Stimulated activated CD4-positive, alpha-beta T cell treated with anti-CD3 and anti-CD28 coated beads, Interleukin-2, amount 100 ng/mL, for 4 hours (primary cell): ENCODE data around the gene HILPDA.
A peak's percentile ranks its signal among the peaks of the same experiment; 100 is the strongest.
"Not testable (repeated sequence)": the region's sequence is repeated elsewhere in the genome, so short reads cannot be mapped to it uniquely, and the experiment has no call there.

Experiments
- DNase-seq: peaks from one replicate; pipeline ENCODE4 v3.0.0-alpha.2; 2020; ENCODE audit warnings: low read depth

The HILPDA gene

GRCh38 chr7:128463345-128463744 lies 7.7 kb downstream of the HILPDA start:
- DNase-seq: not testable (repeated sequence)

GRCh38 chr7:128463933-128464332 lies 8.3 kb downstream of the HILPDA start:
- not testable (repeated sequence) for DNase-seq

GRCh38 chr7:128466871-128467270 lies 11.2 kb downstream of the HILPDA start:
- DNase-seq: not testable (repeated sequence)

GRCh38 chr7:128476402-128477335 lies 21.0 kb downstream of the HILPDA start, which contains the start of gene METTL2B:
METTL2B (plus strand) TSS chr7:128476748; CDS start chr7:128476766, 18 bp downstream.
- DNase-seq: peak; percentile 81

- not testable (repeated sequence) for DNase-seq
These were observed 21.6 kb downstream of the HILPDA start for GRCh38 chr7:128477336-128477690.

DNA sequence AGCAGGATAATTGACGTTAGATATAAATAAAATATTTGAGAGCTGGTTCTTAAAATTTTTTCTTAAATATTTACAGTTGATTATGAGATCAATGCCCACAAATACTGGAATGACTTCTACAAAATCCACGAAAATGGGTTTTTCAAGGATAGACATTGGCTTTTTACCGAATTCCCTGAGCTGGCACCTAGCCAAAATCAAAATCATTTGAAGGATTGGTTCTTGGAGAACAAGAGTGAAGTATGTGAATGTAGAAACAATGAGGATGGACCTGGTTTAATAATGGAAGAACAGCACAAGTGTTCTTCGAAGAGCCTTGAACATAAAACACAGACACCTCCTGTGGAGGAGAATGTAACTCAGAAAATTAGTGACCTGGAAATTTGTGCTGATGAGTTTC lies 23.4 kb downstream of the HILPDA start:
- not testable (repeated sequence) for DNase-seq

DNA sequence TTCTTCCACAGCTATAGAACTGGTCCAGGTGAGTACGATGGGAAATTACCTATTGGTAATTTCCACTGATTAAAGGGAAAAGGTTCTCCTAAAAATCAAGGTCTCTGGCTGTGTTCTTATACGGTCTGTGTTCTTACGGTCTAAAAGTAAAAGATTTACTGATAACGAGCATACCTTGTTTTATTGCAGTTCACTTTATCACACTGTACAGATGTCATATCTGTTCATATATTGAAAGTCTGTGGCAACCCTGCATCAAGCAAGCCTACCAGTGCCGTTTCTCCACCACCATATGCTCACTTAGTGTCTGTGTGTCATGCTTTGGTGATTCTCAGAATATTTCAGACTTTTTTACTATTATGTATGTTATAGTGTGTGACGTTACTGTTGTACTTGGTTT lies 32.5 kb downstream of the HILPDA start:
- not testable (repeated sequence) for DNase-seq

DNA sequence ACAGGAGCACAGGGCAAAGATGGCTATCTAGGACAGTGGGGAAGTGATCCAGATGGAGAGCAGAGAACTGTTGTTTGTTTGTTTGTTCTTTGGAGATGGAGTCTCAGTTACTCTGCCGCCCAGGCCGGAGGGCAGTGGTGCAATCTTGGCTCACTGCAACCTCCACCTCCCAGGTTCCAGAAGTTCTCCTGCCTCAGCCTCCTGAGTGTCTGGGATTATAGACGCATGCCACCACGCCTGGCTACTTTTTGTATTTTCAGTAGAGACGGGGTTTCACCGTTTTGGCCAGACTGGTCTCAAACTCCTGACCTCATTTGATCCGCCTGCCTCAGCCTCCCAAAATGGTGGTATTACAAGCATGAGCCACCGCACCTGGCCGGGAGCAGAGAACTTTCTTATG lies 41.7 kb downstream of the HILPDA start:
- no peak for DNase-seq

- not testable (repeated sequence) for DNase-seq
These were observed 49.7 kb downstream of the HILPDA start for GRCh38 chr7:128505416-128505815.

DNA sequence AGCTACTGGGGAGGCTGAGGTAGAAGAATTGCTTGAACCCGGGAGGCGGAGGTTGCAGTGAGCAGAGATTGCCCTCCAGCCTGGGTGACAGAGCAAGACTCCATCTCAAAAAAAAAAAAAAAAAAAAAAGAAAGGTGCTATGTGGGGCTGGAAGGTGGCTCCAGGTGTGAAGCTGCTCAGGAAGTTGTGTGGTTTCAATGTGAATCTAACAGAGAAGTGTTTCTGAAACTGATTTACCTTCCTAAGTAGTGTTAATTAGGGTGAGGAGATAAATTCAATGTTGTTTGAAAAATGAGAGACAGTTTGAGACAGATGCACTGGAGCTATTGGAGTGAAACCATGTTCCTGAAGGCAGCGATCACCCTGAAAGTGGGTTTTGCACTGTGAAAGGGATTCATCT lies 51.1 kb downstream of the HILPDA start:
- DNase-seq: not testable (repeated sequence)

DNA sequence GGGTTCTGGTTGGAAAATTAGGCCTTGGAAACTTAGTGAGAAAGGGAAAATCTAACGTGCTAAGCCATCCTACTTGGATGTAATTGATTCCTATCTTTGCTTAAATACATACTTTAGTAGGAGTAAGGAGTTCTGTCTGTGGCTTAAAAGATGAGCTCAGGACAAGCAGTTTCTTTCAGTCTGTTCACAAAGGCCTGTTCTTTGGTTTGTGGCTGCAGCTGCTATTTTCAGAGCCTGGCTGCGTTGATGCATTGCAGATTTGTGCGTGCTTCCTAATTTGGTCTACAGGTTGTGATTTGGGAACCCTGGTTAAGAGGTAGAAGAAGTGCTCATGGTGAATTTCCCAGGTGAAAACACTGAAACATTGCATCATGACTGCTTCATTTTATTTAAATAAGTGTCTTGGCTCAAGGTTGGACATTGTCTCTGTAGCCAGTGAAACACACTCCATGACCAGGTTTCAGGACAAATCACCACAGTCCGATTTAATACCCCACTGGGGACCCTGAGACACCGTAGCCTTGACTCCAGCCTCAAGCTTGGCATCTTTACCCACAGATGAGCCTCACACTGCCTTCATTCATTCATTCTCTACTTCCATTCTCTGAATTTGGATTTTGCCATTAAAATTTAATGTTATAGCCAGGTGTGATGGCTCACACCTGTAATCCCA lies 51.8 kb downstream of the HILPDA start:
- not testable (repeated sequence) for DNase-seq
